ENCODE data around the gene KCNE4.
A peak's percentile ranks its signal among the peaks of the same experiment; 100 is the strongest.
"Not testable (repeated sequence)": the region's sequence is repeated elsewhere in the genome, so short reads cannot be mapped to it uniquely, and the experiment has no call there.

Gene KCNE4

DNA sequence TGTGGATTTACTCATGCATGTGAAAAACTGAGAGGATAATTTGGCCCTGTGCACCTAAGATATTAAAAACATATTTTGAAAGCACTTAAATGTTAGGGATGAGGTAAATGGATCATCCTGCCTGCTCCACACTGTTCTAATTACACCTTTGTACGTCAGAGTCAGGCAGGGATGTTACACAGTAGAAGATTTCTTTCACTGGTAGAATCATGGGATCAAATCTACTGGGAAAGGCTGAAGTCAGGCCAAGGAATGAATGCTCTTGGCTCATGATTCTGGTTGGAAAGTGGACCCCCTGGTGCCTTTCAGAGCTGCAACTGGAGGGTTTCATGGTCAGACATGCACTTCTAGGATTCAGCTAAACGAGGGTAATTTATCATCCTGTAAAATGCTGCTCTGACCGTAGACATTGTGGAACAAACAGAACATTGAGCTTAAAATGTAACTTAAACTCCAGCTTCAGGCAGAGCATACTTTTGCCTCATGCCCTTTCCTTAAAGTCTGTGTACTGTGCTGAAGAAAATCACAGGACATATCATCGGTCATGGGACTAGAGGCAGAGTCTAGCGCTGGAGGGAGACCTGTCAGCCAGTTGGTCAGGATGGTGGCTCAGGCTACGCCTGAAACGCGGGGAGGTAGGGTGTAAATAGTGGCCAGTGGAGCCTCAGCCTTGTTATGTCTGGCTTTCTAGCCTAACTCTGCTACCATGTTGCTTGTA, 4.9 kb downstream of the KCNE4 start:
- no peak for DNase-seq (ENCODE audit: low spot score)

DNA sequence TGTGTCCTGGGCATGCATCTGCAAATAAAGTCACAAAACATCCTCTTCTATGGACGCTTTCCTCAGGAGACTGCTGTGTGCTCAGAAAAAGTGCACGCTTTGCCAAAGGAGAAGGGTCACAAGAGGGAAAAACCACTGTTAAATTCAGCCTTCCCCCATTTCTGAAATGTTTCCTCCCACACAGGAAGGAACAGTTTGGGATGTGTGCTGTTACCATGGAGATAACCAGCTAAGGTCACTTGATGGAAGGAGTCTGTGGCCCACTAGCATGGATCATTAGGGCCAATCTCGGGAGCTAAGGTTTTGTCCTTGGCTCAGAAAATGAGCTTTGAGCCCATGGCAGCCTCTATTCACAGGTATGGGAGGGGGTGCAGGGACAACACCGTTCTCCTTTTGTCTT, 5.6 kb downstream of the KCNE4 start:
- DNase-seq (ENCODE audit: low spot score) = no peak

GRCh38 chr2:223058952-223059716, 7.1 kb downstream of the KCNE4 start:
- no peak for DNase-seq (ENCODE audit: low spot score)

DNA sequence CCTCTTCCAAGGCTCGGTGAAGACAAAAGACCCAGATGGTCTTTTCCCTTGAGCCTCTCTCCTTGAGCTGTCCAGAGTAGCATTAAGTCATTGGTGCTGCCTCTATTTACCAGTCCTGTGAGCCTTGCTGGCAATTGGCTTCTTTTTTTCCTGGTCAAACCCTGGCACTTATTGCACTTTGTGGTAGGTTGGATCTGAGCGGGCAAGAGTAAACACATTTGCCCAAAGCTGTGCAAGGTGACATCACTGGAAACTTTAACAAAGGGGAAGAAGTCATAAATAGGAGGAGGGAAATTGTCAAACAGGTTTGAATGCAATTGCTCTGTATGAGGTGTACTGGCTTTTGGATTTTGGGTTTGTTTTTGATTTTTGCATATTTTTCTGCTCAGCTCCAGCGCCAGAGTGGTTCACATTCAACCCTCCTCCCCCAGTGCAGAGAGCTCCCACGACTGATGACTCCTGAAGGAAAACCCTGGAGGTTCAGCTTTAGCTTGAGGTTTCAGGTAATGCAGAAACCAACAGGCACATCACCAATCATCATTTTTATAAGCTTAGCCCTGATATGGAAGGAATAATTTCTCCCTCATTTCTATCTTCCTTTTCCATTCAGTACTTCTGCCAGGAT, 8.3 kb downstream of the KCNE4 start:
- no peak for DNase-seq (ENCODE audit: low spot score)

- DNase-seq (ENCODE audit: low spot score) = no peak
Observed at GRCh38 chr2:223062396-223062795, 10.4 kb downstream of the KCNE4 start.

- no peak for DNase-seq (ENCODE audit: low spot score)
Observed at GRCh38 chr2:223065107-223065506, 13.1 kb downstream of the KCNE4 start.

DNA sequence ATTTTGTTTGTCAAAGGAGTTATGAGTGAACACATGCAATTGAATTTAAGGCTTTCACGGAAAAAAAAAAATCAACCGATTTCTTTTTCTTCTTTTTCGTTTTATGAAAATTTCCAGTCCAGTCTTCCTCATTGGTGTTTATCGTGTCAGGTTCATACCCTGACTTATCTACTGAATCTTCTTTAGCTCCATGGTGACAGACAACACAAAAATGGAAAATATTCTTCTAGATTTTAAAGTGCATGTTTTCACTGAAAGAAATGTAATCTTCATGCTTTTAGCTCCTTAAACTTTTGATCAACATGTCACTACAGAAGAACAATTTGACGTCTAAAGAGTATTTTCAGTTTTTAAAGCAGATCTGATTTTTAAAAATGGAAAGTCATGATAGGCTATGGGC, 14.7 kb downstream of the KCNE4 start:
- no peak for DNase-seq (ENCODE audit: low spot score)

- DNase-seq (ENCODE audit: low spot score) = no peak
Observed at GRCh38 chr2:223068071-223068470, 16.1 kb downstream of the KCNE4 start.

GRCh38 chr2:223069465-223069864, 17.5 kb downstream of the KCNE4 start:
- DNase-seq (ENCODE audit: low spot score) = no peak

DNA sequence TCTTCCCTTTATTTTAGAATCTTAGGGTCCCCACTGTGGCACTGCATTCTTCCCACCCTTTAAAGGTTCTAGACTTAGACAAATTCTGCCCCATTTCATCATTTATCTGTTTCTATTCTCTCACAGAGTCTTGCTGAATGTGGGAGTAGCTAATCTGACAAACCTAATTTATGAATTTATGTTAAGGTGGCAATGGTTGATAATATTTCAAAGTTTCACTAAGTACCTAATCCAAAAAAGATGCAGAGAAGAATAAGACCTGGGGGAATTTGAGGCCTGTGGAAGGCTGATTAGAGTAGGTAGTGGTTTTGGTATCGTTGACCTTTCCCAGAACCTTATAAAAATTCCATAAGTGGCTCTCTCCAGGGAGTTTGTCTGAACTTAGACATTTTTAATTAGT, 18.0 kb downstream of the KCNE4 start:
- DNase-seq (ENCODE audit: low spot score) = no peak

GRCh38 chr2:223071139-223071538, 19.1 kb downstream of the KCNE4 start:
- DNase-seq (ENCODE audit: low spot score) = no peak

DNA sequence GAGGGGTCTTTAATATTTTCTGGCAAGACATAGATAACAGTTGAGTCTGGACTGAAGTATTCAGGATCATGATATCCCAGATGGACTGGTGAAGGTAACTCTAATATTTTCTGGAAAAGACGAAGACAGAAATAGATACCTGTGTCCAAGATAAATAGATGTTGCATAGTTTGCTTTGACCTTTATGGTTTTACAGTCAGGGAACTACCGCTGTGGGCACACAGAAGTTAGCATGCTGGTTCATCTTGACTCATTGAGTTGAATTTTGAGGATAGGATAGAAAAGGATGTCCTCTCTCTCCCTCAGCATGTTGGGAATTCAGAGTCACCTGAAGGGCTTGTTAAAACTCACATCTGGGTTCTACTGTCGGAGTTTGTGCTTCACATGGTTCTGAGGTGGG, 20.8 kb downstream of the KCNE4 start:
- DNase-seq (ENCODE audit: low spot score) = no peak

DNA sequence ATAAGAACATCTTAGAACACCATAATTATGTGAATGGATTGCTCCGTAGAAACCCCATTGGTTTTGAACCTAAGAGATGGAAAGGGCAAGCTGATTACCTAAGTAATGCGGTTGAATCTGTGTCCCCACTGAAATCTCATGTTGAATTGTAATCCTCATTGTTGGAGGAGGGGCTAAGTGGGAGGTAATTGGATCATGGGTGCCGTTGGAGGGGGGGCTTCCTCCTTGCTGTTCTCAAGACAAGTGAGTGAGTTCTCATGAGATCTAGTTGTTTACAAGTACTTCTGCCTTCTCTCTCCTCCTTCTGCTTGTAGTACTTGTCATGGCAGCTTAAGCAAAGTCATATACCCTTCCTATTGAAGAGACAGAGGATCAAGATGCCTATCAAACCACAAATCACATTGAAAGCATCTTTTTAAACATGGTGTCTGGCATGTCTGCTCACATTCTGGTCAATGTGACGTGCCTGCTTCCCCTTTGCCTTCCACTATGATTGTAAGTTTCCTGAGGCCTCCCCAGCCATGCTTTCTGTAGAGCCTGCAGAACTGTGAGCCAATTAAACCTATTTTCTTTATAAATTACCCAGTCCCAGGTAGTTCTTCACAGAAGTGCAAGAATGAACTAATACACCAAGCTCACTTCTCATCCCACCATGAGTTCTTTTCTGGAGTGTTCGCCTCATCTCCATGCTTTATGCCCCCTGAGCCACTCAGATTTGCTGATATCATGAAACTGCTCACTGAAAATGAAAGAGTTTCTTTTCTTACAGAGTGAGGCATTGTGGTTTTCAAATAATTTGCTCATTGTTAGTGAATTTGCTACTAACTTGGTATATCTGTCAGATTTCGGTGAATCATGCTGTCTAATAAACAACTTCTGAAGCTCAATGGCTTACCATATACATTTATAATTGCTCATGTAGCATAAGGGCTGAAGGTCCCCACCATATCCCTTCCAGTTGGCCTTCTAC, 23.6 kb downstream of the KCNE4 start:
- DNase-seq (ENCODE audit: low spot score) = no peak

DNA sequence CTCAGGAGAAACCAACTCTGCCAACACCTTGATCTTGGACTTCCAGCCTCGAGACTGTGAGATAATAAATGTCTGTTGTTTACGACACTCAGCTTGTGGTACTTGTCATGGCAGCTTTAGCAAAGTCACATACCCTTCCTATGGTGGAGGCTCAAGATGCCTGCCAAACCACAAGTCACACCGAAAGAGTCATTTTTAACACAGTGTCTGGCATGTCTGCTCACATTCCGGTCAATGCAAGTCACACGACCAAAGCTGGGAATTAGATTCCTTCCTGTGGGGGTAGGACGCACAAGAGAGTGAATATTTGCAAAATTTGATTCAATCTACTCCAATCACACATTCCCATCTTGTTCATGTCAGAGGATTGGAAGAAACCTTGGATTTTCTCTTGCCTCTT, 24.6 kb downstream of the KCNE4 start:
- no peak for DNase-seq (ENCODE audit: low spot score)

DNA sequence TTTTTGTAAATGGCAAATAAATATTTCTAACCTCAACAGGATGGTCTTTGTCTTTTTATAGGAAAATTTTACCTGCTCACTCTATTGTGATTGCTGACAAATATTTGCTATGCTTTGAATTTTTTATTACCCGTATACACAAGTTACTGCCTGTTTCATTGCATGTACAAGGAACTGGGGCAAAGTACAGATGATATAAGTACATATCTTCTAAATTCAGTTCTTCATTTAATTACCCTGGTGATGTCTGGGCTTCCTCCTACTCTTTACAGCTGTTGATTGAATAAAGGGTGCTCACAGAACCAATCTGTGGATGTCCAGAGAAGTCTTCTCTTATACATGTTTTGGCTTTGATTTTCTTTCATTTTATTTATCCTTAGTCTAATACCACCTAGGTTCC, 26.5 kb downstream of the KCNE4 start:
- peak; percentile 32 for DNase-seq (ENCODE audit: low spot score)

DNA sequence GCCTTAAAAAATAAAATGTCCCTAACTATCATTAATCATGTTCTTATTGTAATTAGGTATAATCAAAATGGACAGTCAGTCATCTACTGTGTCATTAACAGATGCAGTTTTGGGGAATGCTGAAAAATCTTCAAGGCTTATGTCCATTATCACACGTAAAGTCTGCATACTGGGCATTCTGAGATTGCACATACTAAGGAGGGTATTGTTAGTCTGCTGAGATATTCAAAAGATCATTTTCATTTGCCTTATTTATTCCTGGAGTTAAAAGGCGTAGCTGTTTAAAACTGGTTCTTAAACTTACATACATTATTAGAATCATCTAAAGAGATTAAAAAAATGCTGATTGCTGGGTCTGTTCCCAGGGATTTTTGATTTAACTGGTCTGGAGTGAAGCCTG, 27.4 kb downstream of the KCNE4 start:
- DNase-seq (ENCODE audit: low spot score) = no peak

- DNase-seq (ENCODE audit: low spot score) = no peak
Observed at GRCh38 chr2:223079925-223080324, 27.9 kb downstream of the KCNE4 start.

- DNase-seq (ENCODE audit: low spot score) = not testable (repeated sequence)
Observed at GRCh38 chr2:223080790-223081360, 28.9 kb downstream of the KCNE4 start.

DNA sequence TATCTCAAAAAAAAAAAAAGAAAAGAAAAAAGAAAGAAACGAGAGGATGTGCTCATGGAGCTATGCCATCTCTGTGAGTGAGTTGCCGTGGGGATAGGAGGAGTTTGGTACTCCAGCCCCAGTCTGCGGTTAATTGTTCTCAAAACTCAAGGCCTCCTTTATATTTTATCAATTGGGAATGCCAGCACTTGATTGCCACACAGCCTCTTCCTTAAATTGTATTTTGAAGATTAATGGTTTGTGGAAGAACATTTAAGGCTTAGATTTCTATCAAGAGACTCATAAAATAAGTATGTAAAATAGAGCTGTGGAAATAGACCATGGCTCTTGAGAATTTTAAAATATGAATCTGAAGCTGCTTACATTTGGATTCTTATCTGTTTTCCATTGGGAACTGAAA, 29.8 kb downstream of the KCNE4 start:
- DNase-seq (ENCODE audit: low spot score) = no peak

DNA sequence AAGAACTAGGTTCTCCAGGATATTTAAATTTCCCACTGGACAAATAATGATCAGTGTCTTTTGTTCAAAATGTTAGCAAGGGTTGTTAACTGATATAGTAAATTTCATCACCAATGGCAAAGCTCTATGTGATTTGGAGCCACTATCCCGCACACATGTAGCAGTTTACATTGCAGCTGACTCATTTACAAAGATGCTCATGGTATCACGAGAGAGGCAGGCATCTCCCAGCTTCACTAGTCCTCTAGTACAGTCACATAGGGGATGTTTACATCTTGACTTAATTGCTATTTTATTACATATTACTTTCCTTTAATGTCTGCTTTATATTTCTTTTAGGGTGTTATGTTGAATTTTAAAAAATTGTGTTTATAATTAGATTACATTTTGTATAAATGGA, 30.7 kb downstream of the KCNE4 start:
- DNase-seq (ENCODE audit: low spot score) = no peak

DNA sequence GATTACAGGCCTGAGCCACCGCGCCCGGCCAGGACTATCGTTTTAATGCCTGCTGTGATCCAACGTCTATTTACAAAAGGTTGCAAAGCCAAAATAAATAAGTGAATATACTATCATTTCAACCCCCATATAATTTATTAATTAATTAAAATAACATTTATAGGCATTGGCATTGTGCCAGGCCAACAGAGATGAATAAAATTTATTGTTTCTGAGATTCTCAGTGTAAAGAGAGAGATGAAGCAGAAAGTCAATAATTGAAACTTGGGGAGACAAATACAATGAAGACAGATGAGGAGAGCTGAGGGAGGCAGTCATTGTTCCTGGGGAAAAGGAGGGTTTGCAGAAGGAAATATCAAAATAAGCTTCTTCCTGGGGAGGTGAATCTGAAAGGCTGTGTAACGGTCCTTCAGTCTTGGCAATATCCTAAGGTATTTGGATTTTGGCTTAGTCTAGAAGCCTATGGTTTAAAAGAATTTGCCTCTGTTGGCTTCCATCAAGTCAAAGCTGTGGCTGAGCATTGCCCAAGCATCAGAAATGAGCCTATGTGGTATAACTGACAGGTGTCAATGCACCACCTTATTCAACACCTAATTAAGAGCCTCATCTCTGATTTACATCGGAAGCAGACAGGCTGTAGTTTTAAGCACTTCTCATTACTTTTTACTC, 31.5 kb downstream of the KCNE4 start:
- no peak for DNase-seq (ENCODE audit: low spot score)
